UCSD-AML1 (cell line): ENCODE data around the gene ZC3H7B.
"Not testable (repeated sequence)": the region's sequence is repeated elsewhere in the genome, so short reads cannot be mapped to it uniquely, and the experiment has no call there.

Source experiments
- DNase-seq: peaks from one replicate; lab custom pipeline; 2025; ENCODE audit not compliant: unreplicated experiment; lab: John Stamatoyannopoulos, UW

Gene ZC3H7B

GRCh38 chr22:41301085-41302020 lies at the start of gene ZC3H7B:
TSS of gene ZC3H7B (plus strand) at chr22:41301525. CDS start at chr22:41320661, 19,136 bp downstream.
- DNase-seq, result peak; percentile 82

- DNase-seq, result no peak
These were observed 49.0 kb upstream of the ZC3H7B start for GRCh38 chr22:41252365-41252764.

GRCh38 chr22:41254230-41254629 lies 47.1 kb upstream of the ZC3H7B start:
- no peak for DNase-seq

- no peak for DNase-seq
These were observed 44.8 kb upstream of the ZC3H7B start for GRCh38 chr22:41256254-41257253.

- DNase-seq, result no peak
These were observed 43.6 kb upstream of the ZC3H7B start for GRCh38 chr22:41257696-41258095.

GRCh38 chr22:41259756-41260155 lies 41.6 kb upstream of the ZC3H7B start:
- DNase-seq, result not testable (repeated sequence)

- DNase-seq, result no peak
These were observed 40.5 kb upstream of the ZC3H7B start for GRCh38 chr22:41260871-41261270.

- DNase-seq, result no peak
These were observed 39.6 kb upstream of the ZC3H7B start for GRCh38 chr22:41261541-41262249.

- DNase-seq, result no peak
These were observed 39.0 kb upstream of the ZC3H7B start for GRCh38 chr22:41262250-41262765.

GRCh38 chr22:41263704-41264103 lies 37.6 kb upstream of the ZC3H7B start:
- no peak for DNase-seq

GRCh38 chr22:41264408-41264941 lies 36.9 kb upstream of the ZC3H7B start:
- no peak for DNase-seq

GRCh38 chr22:41267958-41268357 lies 33.4 kb upstream of the ZC3H7B start:
- no peak for DNase-seq

GRCh38 chr22:41271787-41272186 lies 29.5 kb upstream of the ZC3H7B start:
- DNase-seq, result no peak

- DNase-seq, result no peak
These were observed 28.2 kb upstream of the ZC3H7B start for GRCh38 chr22:41273128-41273527.

GRCh38 chr22:41274856-41275255 lies 26.5 kb upstream of the ZC3H7B start:
- DNase-seq, result no peak

- DNase-seq, result no peak
These were observed 21.3 kb upstream of the ZC3H7B start for GRCh38 chr22:41280065-41280464.

GRCh38 chr22:41280854-41281253 lies 20.5 kb upstream of the ZC3H7B start:
- no peak for DNase-seq

- no peak for DNase-seq
These were observed 16.9 kb upstream of the ZC3H7B start for GRCh38 chr22:41284465-41284864.

GRCh38 chr22:41285441-41285819 lies 15.9 kb upstream of the ZC3H7B start:
- peak; percentile 55 for DNase-seq
